Uterus (tissue), 4 donors: ENCODE measurements around the gene TAF13. TPM values are rescaled to one million over a fixed set of nuclear protein-coding genes. Genes with fewer than 3 reads are reported as not detected.
"Not testable (repeated sequence)": the region's sequence is repeated elsewhere in the genome, so short reads cannot be mapped to it uniquely, and the experiment has no call there.

Experiments used
- DNase-seq, 2 donors: peaks; one replicate each; pipeline ENCODE4 v3.0.0-alpha.2; 2019 to 2020
- H3K27ac ChIP-seq, 2 donors: fragments of 200-600 bp; sonication (generic); 1 replicate in 1 of 2; 2 replicates in 1 of 2; pipeline ENCODE4 v1.5.1; 2016 to 2018
- H3K27me3 ChIP-seq, 2 donors: fragments of 200-600 bp; sonication (generic); one replicate each; pipeline ENCODE4 v1.5.1; 2018 to 2019; ENCODE audit warnings: control low read depth in 1 of 2
- H3K36me3 ChIP-seq, 2 donors: fragments of 200-600 bp; sonication (generic); one replicate each; pipeline ENCODE4 v1.5.1; 2019; ENCODE audit warnings: control low read depth in 1 of 2
- H3K4me1 ChIP-seq, 2 donors: fragments of 200-600 bp; sonication (generic); one replicate each; pipeline ENCODE4 v1.5.1; 2018 to 2019; ENCODE audit warnings: control low read depth in 1 of 2
- H3K4me3 ChIP-seq, 2 donors: fragments of 200-600 bp; sonication (generic); 1 replicate in 1 of 2; 2 replicates in 1 of 2; pipeline ENCODE4 v1.5.1; 2018 to 2019; ENCODE audit warnings: mild to moderate bottlenecking in 1 of 2
- H3K9me3 ChIP-seq, 2 donors: fragments of 200-600 bp; sonication (generic); one replicate each; pipeline ENCODE4 v1.5.1; 2019; ENCODE audit warnings: control low read depth in 1 of 2
- CTCF ChIP-seq, 4 experiments: fragments of 200-600 bp in 2 of 4; fragments of 450-650 bp in 2 of 4; sonication (generic) in 2 of 4; IDR thresholded peaks; one replicate each; pipeline ENCODE4 v1.5.1; 2016 to 2019; ENCODE audit warnings: antibody characterized with exemption in 4 of 4, mild to moderate bottlenecking in 2 of 4, moderate library complexity in 1 of 4
- POLR2A ChIP-seq, 2 donors: fragments of 450-650 bp; IDR thresholded peaks; one replicate each; pipeline ENCODE4 v1.6.1; 2016; ENCODE audit warnings: antibody characterized with exemption in 2 of 2, mild to moderate bottlenecking in 1 of 2, moderate library complexity in 1 of 2
- intact Hi-C: fragments of 100-400 bp; cut with DNase I; formaldehyde crosslinking; loops from one replicate; pipeline ENCODE4 v1.15.1; 2023; ENCODE audit warnings: low total_unique reads
- total RNA-seq, 4 donors: library from RNA; depleted of rRNA in 3 of 4; stranded (reverse); fragments of >200 nt in 3 of 4; gene quantifications; one replicate each; pipeline versions ENCODE4 v1.1.0 to v1.2.4, GENCODE V29; 2014 to 2023
- donor health status: DM: yes; HTN: yes; CAD: no.

Gene TAF13
- total RNA-seq, 4 donors from 2014 or later: 2.0 to 56.3 (median 25.7) TPM

- intact Hi-C loops: no loop called here
- H3K27ac ChIP-seq: peak within 1 kb of the TSS; percentile 74 to 82
- DNase-seq: peak; percentile 92
These were observed 34.0 kb downstream of the TAF13 start, which contains the start of gene WDR47 for GRCh38 chr1:109041621-109042468. Gene WDR47 (minus strand): TSS chr1:109042102. CDS start chr1:109023512, 18,590 bp downstream.

DNA sequence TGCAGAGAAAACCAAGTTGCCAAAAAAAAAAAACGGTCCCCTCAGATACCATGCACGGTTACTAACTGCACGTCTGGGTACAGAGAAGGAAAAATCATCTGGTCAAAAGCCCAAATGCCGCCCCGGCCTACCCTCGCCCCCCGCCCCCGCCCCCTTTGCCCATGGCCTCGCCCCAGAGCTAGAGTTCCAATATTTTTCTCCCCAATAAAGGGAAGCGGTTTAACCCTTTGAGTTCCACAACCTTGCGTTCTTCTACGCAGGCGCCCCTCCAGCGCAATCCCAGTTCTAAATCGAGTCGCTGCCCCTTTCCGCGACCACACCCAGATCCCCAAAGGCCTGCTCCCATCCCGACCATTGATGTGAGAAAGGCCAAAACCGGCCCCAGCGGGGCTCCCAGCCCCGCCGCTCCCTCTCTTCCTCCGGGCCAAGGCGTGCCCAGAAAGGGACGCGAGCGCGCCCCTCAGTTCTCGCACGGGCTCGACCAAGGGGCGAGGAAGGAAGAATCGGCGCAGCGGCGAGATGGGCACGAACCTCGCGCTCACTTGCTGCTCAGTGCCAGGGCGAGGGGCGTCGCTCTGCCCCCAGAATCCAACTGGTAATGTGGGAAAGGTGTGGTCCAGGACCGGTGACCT is 34.7 kb downstream of the TAF13 start:
- Histone ChIP-seq H3K27ac (peak overlapping the region; percentile 74 to 82), H3K36me3 (no peaks in the 10 kb centered on the region), H3K4me1 (no peaks in the 10 kb centered on the region), H3K9me3 (no peaks in the 10 kb centered on the region), H3K27me3 (no peaks in the 10 kb centered on the region), H3K4me3 (peak overlapping the region; percentile 85 to 98)
- intact Hi-C loops: no loop called here
- DNase-seq: peak; percentile 19 to 20
- TF ChIP-seq CTCF (IDR thresholded peaks at IDR 0.05) (no peak), POLR2A (IDR thresholded peaks at IDR 0.05) (no peak)

More at GRCh38 chr1:109041621-109042468, 34.0 kb downstream of the TAF13 start, which contains the start of gene WDR47:
- H3K4me3 ChIP-seq: peak within 1 kb of the TSS; percentile 85 to 98
- H3K36me3 ChIP-seq: no peaks in the 10 kb centered on the region
- TF ChIP-seq POLR2A (IDR thresholded peaks at IDR 0.05): peak; percentile 92 to 96
- no peak for TF ChIP-seq CTCF (IDR thresholded peaks at IDR 0.05)
- H3K9me3 ChIP-seq: no peaks in the 10 kb centered on the region
- no peaks in the 10 kb centered on the region for H3K27me3 ChIP-seq
- H3K4me1 ChIP-seq: no peaks in the 10 kb centered on the region

DNA sequence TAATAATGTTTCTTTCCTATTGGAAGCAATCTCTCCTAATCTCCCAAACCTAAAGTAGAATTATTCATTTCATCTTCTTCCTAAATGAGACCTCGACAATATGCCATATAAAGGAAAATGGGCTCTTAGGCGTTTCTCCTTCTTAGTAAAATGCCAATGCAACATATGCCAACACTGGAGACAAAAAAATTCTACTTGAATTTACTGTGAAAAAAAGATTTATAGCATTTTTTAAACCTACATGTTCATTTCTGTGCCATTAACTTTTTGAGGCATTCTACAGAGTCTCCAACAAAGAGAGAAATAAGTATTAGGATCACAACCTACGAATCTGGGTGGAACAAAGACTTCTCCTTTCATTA is 35.2 kb downstream of the TAF13 start:
- Histone ChIP-seq H3K4me1 (no peaks in the 10 kb centered on the region), H3K9me3 (no peaks in the 10 kb centered on the region), H3K27ac (no peak overlapping the region), H3K36me3 (no peaks in the 10 kb centered on the region), H3K27me3 (no peaks in the 10 kb centered on the region), H3K4me3 (peak overlapping the region; percentile 85 to 98)
- no peak for DNase-seq
- intact Hi-C loops: no loop called here
- TF ChIP-seq CTCF (IDR thresholded peaks at IDR 0.05): no peak
- TF ChIP-seq POLR2A (IDR thresholded peaks at IDR 0.05): no peak

DNA sequence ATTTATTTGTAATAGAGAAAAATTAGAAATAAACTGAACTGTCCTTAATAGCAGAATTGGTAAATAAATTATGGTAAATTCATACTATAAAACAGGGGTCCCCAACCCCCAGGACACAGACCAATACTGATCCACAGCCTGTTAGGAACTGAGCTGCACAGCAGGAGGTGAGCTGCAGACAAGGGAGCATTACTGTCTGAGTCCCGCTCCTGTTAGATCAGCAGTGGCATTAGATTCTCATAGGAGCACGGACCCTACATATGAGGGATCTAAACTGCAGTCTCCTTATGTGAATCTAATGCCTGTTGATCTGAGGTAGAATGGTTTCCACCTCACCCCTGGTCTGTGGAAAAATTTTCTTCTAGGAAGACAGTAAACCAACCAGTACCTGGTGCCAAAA is 41.4 kb downstream of the TAF13 start:
- Histone ChIP-seq H3K36me3 (no peaks in the 10 kb centered on the region), H3K27me3 (no peaks in the 10 kb centered on the region), H3K4me3 (no peak overlapping the region), H3K27ac (no peak overlapping the region), H3K4me1 (no peaks in the 10 kb centered on the region), H3K9me3 (no peaks in the 10 kb centered on the region)
- no peak for DNase-seq
- intact Hi-C loops: no loop called here
- TF ChIP-seq POLR2A (IDR thresholded peaks at IDR 0.05): no peak
- no peak for TF ChIP-seq CTCF (IDR thresholded peaks at IDR 0.05)

DNA sequence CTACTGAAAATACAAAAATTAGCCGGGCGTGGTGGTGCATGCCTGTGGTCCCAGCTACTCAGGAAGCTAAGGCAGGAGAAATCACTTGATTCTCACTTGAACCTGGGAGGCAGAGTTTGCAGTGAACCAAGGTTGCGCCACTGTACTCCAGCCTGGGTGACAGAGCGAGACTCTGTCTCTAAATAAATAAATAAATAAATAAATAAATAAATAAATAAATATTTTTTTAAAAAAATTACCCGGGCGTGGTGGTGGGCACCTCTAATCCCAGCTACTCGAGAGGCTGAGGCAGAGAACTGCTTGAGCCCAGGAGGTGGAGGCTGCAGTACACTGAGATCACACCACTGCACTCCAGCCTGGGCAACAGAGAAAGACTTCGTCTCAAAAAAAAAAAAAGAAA is 46.3 kb downstream of the TAF13 start:
- H3K9me3 ChIP-seq, H3K4me1 ChIP-seq, intact Hi-C loops, DNase-seq, H3K36me3 ChIP-seq, H3K27ac ChIP-seq, H3K4me3 ChIP-seq, H3K27me3 ChIP-seq: not testable (repeated sequence)
